CD8-positive, alpha-beta memory T cell (primary cell): ENCODE data around the gene CAPN5. TPM values are rescaled to one million over a fixed set of nuclear protein-coding genes. Genes with fewer than 3 reads are reported as not detected.

Source experiments
- CTCF ChIA-PET: fragments of 350-600 bp; sonication (Branson Sonifier 250); formaldehyde crosslinking; loops from one replicate; lab custom pipeline; 2021; ENCODE audit warnings: antibody characterized with exemption; lab: Charles Lee
- POLR2A ChIA-PET: fragments of 350-600 bp; sonication (Branson Sonifier 250); formaldehyde crosslinking; loops from one replicate; lab custom pipeline; 2021; ENCODE audit warnings: antibody characterized with exemption; lab: Charles Lee
- DNase-seq, 5 donors: peaks; one replicate each; pipeline versions ENCODE4 v3.0.0 to v3.0.0-alpha.2; 2020 to 2022; ENCODE audit warnings: mixed read lengths in 1 of 5
- H3K27ac ChIP-seq: one replicate; pipeline ENCODE4 v1.7.0; 2013; ENCODE audit warnings: low read depth, mild to moderate bottlenecking, low read length, moderate library complexity
- H3K27me3 ChIP-seq: 2 replicates; pipeline ENCODE4 v1.7.0; 2013; ENCODE audit warnings: low read length, mild to moderate bottlenecking; ENCODE audit not compliant: insufficient read depth, poor library complexity, severe bottlenecking
- H3K36me3 ChIP-seq: 2 replicates; pipeline ENCODE4 v1.7.0; 2013; ENCODE audit warnings: mild to moderate bottlenecking, low read length, moderate library complexity; ENCODE audit not compliant: insufficient read depth
- H3K4me1 ChIP-seq: 2 replicates; pipeline ENCODE4 v1.7.0; 2013; ENCODE audit warnings: mild to moderate bottlenecking, low read length, moderate library complexity; ENCODE audit not compliant: insufficient read depth
- H3K4me3 ChIP-seq: 2 replicates; pipeline ENCODE4 v1.7.0; 2013; ENCODE audit warnings: mild to moderate bottlenecking, low read length
- H3K9me3 ChIP-seq: 2 replicates; pipeline ENCODE4 v1.7.0; 2013; ENCODE audit warnings: mild to moderate bottlenecking, low read length
- H3K27ac Mint-ChIP-seq, 8 donors: one replicate each; pipeline ENCODE4 v1.8.0; 2020 to 2021; ENCODE audit warnings: mixed read lengths in 8 of 8, mild to moderate bottlenecking in 6 of 8, inconsistent platforms in 3 of 8, moderate library complexity in 3 of 8
- H3K27me3 Mint-ChIP-seq, 2 donors: one replicate each; pipeline ENCODE4 v1.8.0; 2020 to 2021; ENCODE audit warnings: mixed read lengths in 2 of 2, mild to moderate bottlenecking in 1 of 2, moderate library complexity in 1 of 2
- H3K36me3 Mint-ChIP-seq, 3 donors: one replicate each; pipeline ENCODE4 v1.8.0; 2020 to 2021; ENCODE audit warnings: mixed read lengths in 3 of 3, inconsistent platforms in 1 of 3, mild to moderate bottlenecking in 1 of 3
- H3K4me1 Mint-ChIP-seq, 3 donors: one replicate each; pipeline ENCODE4 v1.8.0; 2020 to 2021; ENCODE audit warnings: mixed read lengths in 3 of 3, inconsistent platforms in 1 of 3, mild to moderate bottlenecking in 1 of 3
- H3K4me3 Mint-ChIP-seq, 7 donors: one replicate each; pipeline ENCODE4 v1.8.0; 2020 to 2021; ENCODE audit warnings: mixed read lengths in 7 of 7, mild to moderate bottlenecking in 6 of 7, moderate library complexity in 4 of 7, inconsistent platforms in 2 of 7
- H3K9me3 Mint-ChIP-seq, 5 donors: one replicate each; pipeline ENCODE4 v1.8.0; 2020 to 2022; ENCODE audit warnings: mixed read lengths in 5 of 5, mild to moderate bottlenecking in 3 of 5, moderate library complexity in 2 of 5, inconsistent platforms in 1 of 5
- polyA plus RNA-seq: library from polyadenylated mRNA; unstranded; fragments of 300-500 nt; fragmentation: Illumina TruSeq; gene quantifications from one replicate; pipeline ENCODE4 v1.2.3, GENCODE V29; 2021
- total RNA-seq, 2 experiments: library from RNA; stranded (reverse); gene quantifications; one replicate each; pipeline ENCODE4 v1.2.3, GENCODE V29; 2021

Gene CAPN5
- total and polyA plus RNA-seq, 3 experiments from 2014 or later: 0.78 to 3.4 (median 1.1) TPM

GRCh38 chr11:77153276-77154185, 86.8 kb downstream of the CAPN5 start:
- peak overlapping the region in 5 of 8 donors; percentile 84 to 98 (median 86) for H3K27ac Mint-ChIP-seq
- DNase-seq: no peak
- Histone ChIP-seq H3K9me3 (no peaks in the 10 kb centered on the region), H3K4me3 (no peak overlapping the region), H3K4me1 (peaks cover 21% of the 10 kb centered on the region), H3K36me3 (no peaks in the 10 kb centered on the region), H3K27me3 (no peaks in the 10 kb centered on the region), H3K27ac (no peak overlapping the region)
- POLR2A ChIA-PET: no interaction called here
- H3K36me3 Mint-ChIP-seq: no peaks in the 10 kb centered on the region
- no peaks in the 10 kb centered on the region for H3K9me3 Mint-ChIP-seq
- no peaks in the 10 kb centered on the region for H3K27me3 Mint-ChIP-seq
- H3K4me1 Mint-ChIP-seq: peaks cover 36 to 48% (median 43%) of the 10 kb centered on the region in 3 donors
- CTCF ChIA-PET: interaction anchor here (1.5 kb wide), 1 partner anchor 26 kb away, joined by 6 read pairs; the partner anchor contains the start of gene MYO7A
- H3K4me3 Mint-ChIP-seq: peak overlapping the region in 3 of 7 donors; percentile 28 to 61 (median 44)

DNA sequence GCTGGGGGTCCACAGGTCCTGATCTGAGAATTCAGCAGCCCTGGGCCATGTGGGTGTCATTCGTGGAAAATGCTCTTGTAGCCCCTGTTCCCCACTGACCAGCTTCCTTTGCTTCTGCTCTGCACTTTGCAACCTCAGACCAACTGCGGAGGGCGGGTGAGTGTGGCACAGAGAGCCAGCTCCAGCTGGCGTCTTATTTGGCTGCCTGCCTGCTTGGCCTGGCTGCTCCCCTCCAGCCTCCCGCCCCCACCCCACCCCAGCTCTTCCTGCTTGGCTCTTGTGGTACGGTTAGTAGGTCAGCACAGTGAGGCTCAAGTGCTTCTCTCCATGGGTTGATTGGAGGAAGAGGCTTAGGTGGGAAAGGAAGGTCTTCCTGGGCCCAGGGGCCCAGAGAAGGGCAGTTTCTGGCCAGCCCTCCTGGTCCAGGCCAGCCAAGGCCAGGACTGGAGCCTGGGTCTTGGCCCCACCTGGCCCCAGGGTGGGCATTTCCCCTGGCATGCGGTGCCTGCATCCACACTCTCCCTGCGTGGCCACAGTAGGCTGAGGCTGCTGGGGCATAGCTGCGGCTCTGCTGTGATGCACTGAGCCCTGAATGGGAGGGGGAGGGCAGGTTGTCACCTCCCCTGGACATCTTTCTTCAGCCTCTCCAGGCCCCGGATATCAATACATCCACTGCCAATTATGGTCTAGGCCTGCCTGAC, 87.8 kb downstream of the CAPN5 start:
- CTCF ChIA-PET: interaction anchor here (1.5 kb wide), 1 partner anchor 27 kb away, joined by 6 read pairs; the partner anchor contains the start of gene MYO7A
- peak overlapping the region in 4 of 8 donors; percentile 28 to 61 (median 45) for H3K27ac Mint-ChIP-seq
- H3K36me3 ChIP-seq: no peaks in the 10 kb centered on the region
- H3K9me3 ChIP-seq: no peaks in the 10 kb centered on the region
- no peak overlapping the region for H3K4me3 ChIP-seq
- no peak overlapping the region for H3K27ac ChIP-seq
- H3K27me3 ChIP-seq: no peaks in the 10 kb centered on the region
- peaks cover 17% of the 10 kb centered on the region for H3K4me1 ChIP-seq
- POLR2A ChIA-PET: no interaction called here
- H3K4me3 Mint-ChIP-seq: peak overlapping the region in 2 of 7 donors; percentile 20 to 44
- H3K27me3 Mint-ChIP-seq: no peaks in the 10 kb centered on the region
- H3K36me3 Mint-ChIP-seq: no peaks in the 10 kb centered on the region
- DNase-seq: no peak
- no peaks in the 10 kb centered on the region for H3K9me3 Mint-ChIP-seq
- peaks cover 36 to 46% (median 41%) of the 10 kb centered on the region in 3 donors for H3K4me1 Mint-ChIP-seq

GRCh38 chr11:77155082-77155475, 88.3 kb downstream of the CAPN5 start:
- ChIA-PET POLR2A (no interaction called here), CTCF (interaction anchor here (1.7 kb wide), 1 partner anchor 8 kb away, joined by 3 read pairs; no protein-coding TSS in a partner anchor)
- Mint-ChIP-seq H3K4me1 (peaks cover 36 to 44% (median 40%) of the 10 kb centered on the region in 3 donors), H3K27me3 (peaks cover 0 to 1% of the 10 kb centered on the region in 2 donors), H3K27ac (peak overlapping the region in 2 of 8 donors; percentile 34 to 61), H3K36me3 (no peaks in the 10 kb centered on the region), H3K9me3 (no peaks in the 10 kb centered on the region), H3K4me3 (peak overlapping the region in 1 of 7 donors; percentile 8)
- Histone ChIP-seq H3K9me3 (no peaks in the 10 kb centered on the region), H3K4me3 (no peak overlapping the region), H3K4me1 (peaks cover 17% of the 10 kb centered on the region), H3K27me3 (no peaks in the 10 kb centered on the region), H3K27ac (no peak overlapping the region), H3K36me3 (no peaks in the 10 kb centered on the region)
- no peak for DNase-seq

- H3K4me3 ChIP-seq: no peak overlapping the region
- Mint-ChIP-seq H3K27ac (peak overlapping the region in 2 of 8 donors; percentile 57 to 61), H3K27me3 (peaks cover 0 to 1% of the 10 kb centered on the region in 2 donors), H3K4me3 (peak overlapping the region in 2 of 7 donors; percentile 8 to 51), H3K4me1 (peaks cover 36 to 43% (median 39%) of the 10 kb centered on the region in 3 donors), H3K36me3 (no peaks in the 10 kb centered on the region), H3K9me3 (no peaks in the 10 kb centered on the region)
- peaks cover 17% of the 10 kb centered on the region for H3K4me1 ChIP-seq
- H3K36me3 ChIP-seq: no peaks in the 10 kb centered on the region
- ChIA-PET CTCF (interaction anchor here (1.7 to 1.9 kb wide), 2 partner anchors 9 to 28 kb away, joined by 3 to 7 read pairs; no protein-coding TSS in a partner anchor), POLR2A (no interaction called here)
- no peaks in the 10 kb centered on the region for H3K9me3 ChIP-seq
- no peak for DNase-seq
- H3K27me3 ChIP-seq: no peaks in the 10 kb centered on the region
- no peak overlapping the region for H3K27ac ChIP-seq
Observed at GRCh38 chr11:77155556-77156130, 88.9 kb downstream of the CAPN5 start.

DNA sequence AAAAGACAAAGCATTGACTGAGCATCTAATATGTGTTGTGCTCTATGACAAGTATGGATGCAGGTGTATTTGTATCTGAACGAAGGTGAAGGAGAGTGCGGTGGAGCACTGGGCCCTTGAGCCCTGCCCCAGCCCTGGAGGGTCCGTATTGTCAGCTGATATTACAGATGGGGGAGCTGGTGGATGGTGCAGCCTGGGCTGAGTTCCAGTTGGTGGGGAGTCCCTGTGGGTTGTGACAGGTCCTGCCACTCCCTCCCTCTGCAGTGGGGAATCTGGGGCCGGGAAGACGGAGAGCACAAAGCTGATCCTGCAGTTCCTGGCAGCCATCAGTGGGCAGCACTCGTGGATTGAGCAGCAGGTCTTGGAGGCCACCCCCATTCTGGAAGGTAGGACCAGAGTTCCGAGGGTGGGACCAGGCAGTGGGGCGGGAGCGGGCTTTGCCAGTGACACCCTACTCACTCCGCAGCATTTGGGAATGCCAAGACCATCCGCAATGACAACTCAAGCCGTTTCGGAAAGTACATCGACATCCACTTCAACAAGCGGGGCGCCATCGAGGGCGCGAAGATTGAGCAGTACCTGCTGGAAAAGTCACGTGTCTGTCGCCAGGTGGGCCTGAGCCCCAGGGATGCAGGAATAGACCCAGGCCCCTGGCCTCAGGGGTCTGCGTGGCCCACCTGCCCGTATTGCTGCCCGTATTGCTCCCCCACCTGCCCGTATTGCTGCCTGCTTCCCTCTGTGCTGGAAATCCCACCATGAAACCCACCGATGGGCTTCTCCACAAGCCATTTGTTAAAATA, 89.8 kb downstream of the CAPN5 start:
- H3K36me3 Mint-ChIP-seq: no peaks in the 10 kb centered on the region
- H3K4me1 Mint-ChIP-seq: peaks cover 32 to 39% (median 35%) of the 10 kb centered on the region in 3 donors
- Histone ChIP-seq H3K4me3 (no peak overlapping the region), H3K9me3 (no peaks in the 10 kb centered on the region), H3K36me3 (no peaks in the 10 kb centered on the region), H3K27me3 (no peaks in the 10 kb centered on the region), H3K27ac (no peak overlapping the region), H3K4me1 (peaks cover 16% of the 10 kb centered on the region)
- no peak overlapping the region for H3K4me3 Mint-ChIP-seq
- peaks cover 0 to 1% of the 10 kb centered on the region in 2 donors for H3K27me3 Mint-ChIP-seq
- no peak overlapping the region for H3K27ac Mint-ChIP-seq
- ChIA-PET POLR2A (no interaction called here), CTCF (interaction anchor here (1.7 to 1.9 kb wide), 2 partner anchors 10 to 29 kb away, joined by 3 to 7 read pairs; no protein-coding TSS in a partner anchor)
- no peaks in the 10 kb centered on the region for H3K9me3 Mint-ChIP-seq
- DNase-seq: no peak

- Histone ChIP-seq H3K4me3 (no peak overlapping the region), H3K9me3 (no peaks in the 10 kb centered on the region), H3K27ac (no peak overlapping the region), H3K36me3 (no peaks in the 10 kb centered on the region), H3K27me3 (no peaks in the 10 kb centered on the region), H3K4me1 (peaks cover 2% of the 10 kb centered on the region)
- H3K4me1 Mint-ChIP-seq: peaks cover 16 to 23% (median 19%) of the 10 kb centered on the region in 3 donors
- H3K27me3 Mint-ChIP-seq: peaks cover 0 to 1% of the 10 kb centered on the region in 2 donors
- ChIA-PET POLR2A (no interaction called here), CTCF (interaction anchor here (1.2 kb wide), 1 partner anchor 31 kb away, joined by 6 read pairs; the partner anchor contains the start of gene MYO7A)
- H3K4me3 Mint-ChIP-seq: no peak overlapping the region
- peak overlapping the region in 1 of 8 donors; percentile 70 for H3K27ac Mint-ChIP-seq
- H3K36me3 Mint-ChIP-seq: no peaks in the 10 kb centered on the region
- no peak for DNase-seq
- no peaks in the 10 kb centered on the region for H3K9me3 Mint-ChIP-seq
Observed at GRCh38 chr11:77158041-77158695, 91.4 kb downstream of the CAPN5 start.
